ENCODE results near the gene TMEM120B. TPM values are rescaled to one million over a fixed set of nuclear protein-coding genes. Genes with fewer than 3 reads are reported as not detected.

TMEM120B gene
- polyA plus RNA-seq, 1 donor from 2014 or later = 9.8 TPM

- Histone ChIP-seq H3K9me3 (ENCODE audit: low read length) (no peaks in the 10 kb centered on the region), H4K20me1 (ENCODE audit: insufficient read depth) (no peaks in the 10 kb centered on the region), H2AFZ (ENCODE audit: low read depth, low read length) (no peak overlapping the region), H3K9me2 (ENCODE audit: insufficient read depth, low read length) (no peaks in the 10 kb centered on the region), H3K4me2 (ENCODE audit: low read length) (no peak overlapping the region), H3K27me3 (ENCODE audit: insufficient read depth, low read depth, low read length) (no peaks in the 10 kb centered on the region), H3K36me3 (ENCODE audit: insufficient read depth, low read length) (no peaks in the 10 kb centered on the region), H3K79me2 (replicated peaks; ENCODE audit: insufficient read depth, low read length) (no peaks in the 10 kb centered on the region), H3K9ac (ENCODE audit: low read length) (no peak overlapping the region), H3K4me3 (ENCODE audit: low read length) (no peak overlapping the region), H3K27ac (ENCODE audit: low read length) (no peak overlapping the region), H3F3A (ENCODE audit: insufficient read depth, low read length, poor library complexity, severe bottlenecking) (no peaks in the 10 kb centered on the region)
- no peak for TF ChIP-seq EZH2 (IDR thresholded peaks at IDR 0.05; ENCODE audit: borderline replicate concordance, insufficient read depth, low read length, poor library complexity, severe bottlenecking)
- TF ChIP-seq POLR2AphosphoS5 (IDR thresholded peaks at IDR 0.05) = no peak
- TF ChIP-seq, protein P1, sequence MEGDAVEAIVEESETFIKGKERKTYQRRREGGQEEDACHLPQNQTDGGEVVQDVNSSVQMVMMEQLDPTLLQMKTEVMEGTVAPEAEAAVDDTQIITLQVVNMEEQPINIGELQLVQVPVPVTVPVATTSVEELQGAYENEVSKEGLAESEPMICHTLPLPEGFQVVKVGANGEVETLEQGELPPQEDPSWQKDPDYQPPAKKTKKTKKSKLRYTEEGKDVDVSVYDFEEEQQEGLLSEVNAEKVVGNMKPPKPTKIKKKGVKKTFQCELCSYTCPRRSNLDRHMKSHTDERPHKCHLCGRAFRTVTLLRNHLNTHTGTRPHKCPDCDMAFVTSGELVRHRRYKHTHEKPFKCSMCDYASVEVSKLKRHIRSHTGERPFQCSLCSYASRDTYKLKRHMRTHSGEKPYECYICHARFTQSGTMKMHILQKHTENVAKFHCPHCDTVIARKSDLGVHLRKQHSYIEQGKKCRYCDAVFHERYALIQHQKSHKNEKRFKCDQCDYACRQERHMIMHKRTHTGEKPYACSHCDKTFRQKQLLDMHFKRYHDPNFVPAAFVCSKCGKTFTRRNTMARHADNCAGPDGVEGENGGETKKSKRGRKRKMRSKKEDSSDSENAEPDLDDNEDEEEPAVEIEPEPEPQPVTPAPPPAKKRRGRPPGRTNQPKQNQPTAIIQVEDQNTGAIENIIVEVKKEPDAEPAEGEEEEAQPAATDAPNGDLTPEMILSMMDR (IDR thresholded peaks at IDR 0.05; ENCODE audit: poor library complexity, severe bottlenecking) = no peak
- TF ChIP-seq MXI1 (conservative IDR thresholded peaks at IDR 0.05; ENCODE audit: poor library complexity, severe bottlenecking) = no peak
- no peak for TF ChIP-seq SMC3 (conservative IDR thresholded peaks at IDR 0.05; ENCODE audit: poor library complexity)
- TF ChIP-seq TAF1 (IDR thresholded peaks at IDR 0.05; ENCODE audit: low read depth) = no peak
- TF ChIP-seq EP300 (conservative IDR thresholded peaks at IDR 0.05; ENCODE audit: poor library complexity, severe bottlenecking) = no peak
- TF ChIP-seq, protein P2, sequence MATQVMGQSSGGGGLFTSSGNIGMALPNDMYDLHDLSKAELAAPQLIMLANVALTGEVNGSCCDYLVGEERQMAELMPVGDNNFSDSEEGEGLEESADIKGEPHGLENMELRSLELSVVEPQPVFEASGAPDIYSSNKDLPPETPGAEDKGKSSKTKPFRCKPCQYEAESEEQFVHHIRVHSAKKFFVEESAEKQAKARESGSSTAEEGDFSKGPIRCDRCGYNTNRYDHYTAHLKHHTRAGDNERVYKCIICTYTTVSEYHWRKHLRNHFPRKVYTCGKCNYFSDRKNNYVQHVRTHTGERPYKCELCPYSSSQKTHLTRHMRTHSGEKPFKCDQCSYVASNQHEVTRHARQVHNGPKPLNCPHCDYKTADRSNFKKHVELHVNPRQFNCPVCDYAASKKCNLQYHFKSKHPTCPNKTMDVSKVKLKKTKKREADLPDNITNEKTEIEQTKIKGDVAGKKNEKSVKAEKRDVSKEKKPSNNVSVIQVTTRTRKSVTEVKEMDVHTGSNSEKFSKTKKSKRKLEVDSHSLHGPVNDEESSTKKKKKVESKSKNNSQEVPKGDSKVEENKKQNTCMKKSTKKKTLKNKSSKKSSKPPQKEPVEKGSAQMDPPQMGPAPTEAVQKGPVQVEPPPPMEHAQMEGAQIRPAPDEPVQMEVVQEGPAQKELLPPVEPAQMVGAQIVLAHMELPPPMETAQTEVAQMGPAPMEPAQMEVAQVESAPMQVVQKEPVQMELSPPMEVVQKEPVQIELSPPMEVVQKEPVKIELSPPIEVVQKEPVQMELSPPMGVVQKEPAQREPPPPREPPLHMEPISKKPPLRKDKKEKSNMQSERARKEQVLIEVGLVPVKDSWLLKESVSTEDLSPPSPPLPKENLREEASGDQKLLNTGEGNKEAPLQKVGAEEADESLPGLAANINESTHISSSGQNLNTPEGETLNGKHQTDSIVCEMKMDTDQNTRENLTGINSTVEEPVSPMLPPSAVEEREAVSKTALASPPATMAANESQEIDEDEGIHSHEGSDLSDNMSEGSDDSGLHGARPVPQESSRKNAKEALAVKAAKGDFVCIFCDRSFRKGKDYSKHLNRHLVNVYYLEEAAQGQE (IDR thresholded peaks at IDR 0.05; ENCODE audit: borderline replicate concordance) = no peak
- TF ChIP-seq RAD21 (conservative IDR thresholded peaks at IDR 0.05) = no peak
Observed at GRCh38 chr12:121826318-121827150, 114.0 kb downstream of the TMEM120B start.

- H3K27ac ChIP-seq (ENCODE audit: low read length) = no peak overlapping the region
- H3K79me2 ChIP-seq (replicated peaks; ENCODE audit: insufficient read depth, low read length) = no peaks in the 10 kb centered on the region
- H3K27me3 ChIP-seq (ENCODE audit: insufficient read depth, low read depth, low read length) = no peaks in the 10 kb centered on the region
- no peak overlapping the region for H3K4me3 ChIP-seq (ENCODE audit: low read length)
- no peak overlapping the region for H2AFZ ChIP-seq (ENCODE audit: low read depth, low read length)
- H3K9me2 ChIP-seq (ENCODE audit: insufficient read depth, low read length) = no peaks in the 10 kb centered on the region
- no peaks in the 10 kb centered on the region for H3K36me3 ChIP-seq (ENCODE audit: insufficient read depth, low read length)
- H3F3A ChIP-seq (ENCODE audit: insufficient read depth, low read length, poor library complexity, severe bottlenecking) = no peaks in the 10 kb centered on the region
- H4K20me1 ChIP-seq (ENCODE audit: insufficient read depth) = no peaks in the 10 kb centered on the region
- no peak overlapping the region for H3K4me2 ChIP-seq (ENCODE audit: low read length)
- H3K9me3 ChIP-seq (ENCODE audit: low read length) = no peaks in the 10 kb centered on the region
- TF ChIP-seq, protein P2 (IDR thresholded peaks at IDR 0.05; ENCODE audit: borderline replicate concordance) = no peak
- TF ChIP-seq POLR2AphosphoS5 (IDR thresholded peaks at IDR 0.05) = no peak
- no peak for TF ChIP-seq EZH2 (IDR thresholded peaks at IDR 0.05; ENCODE audit: borderline replicate concordance, insufficient read depth, low read length, poor library complexity, severe bottlenecking)
- no peak for TF ChIP-seq MXI1 (conservative IDR thresholded peaks at IDR 0.05; ENCODE audit: poor library complexity, severe bottlenecking)
- TF ChIP-seq SMC3 (conservative IDR thresholded peaks at IDR 0.05; ENCODE audit: poor library complexity) = no peak
- TF ChIP-seq RAD21 (conservative IDR thresholded peaks at IDR 0.05) = no peak
- no peak for TF ChIP-seq EP300 (conservative IDR thresholded peaks at IDR 0.05; ENCODE audit: poor library complexity, severe bottlenecking)
- no peak for TF ChIP-seq TAF1 (IDR thresholded peaks at IDR 0.05; ENCODE audit: low read depth)
- no peak overlapping the region for H3K9ac ChIP-seq (ENCODE audit: low read length)
Observed at GRCh38 chr12:121827351-121828099, 115.0 kb downstream of the TMEM120B start.
